Chondrocyte (in vitro differentiated cells): ENCODE data around the gene PBRM1. TPM values are rescaled to one million over a fixed set of nuclear protein-coding genes. Genes with fewer than 3 reads are reported as not detected.

Experiments
- DNase-seq: peaks from one replicate; pipeline ENCODE4 v3.0.0; 2021; ENCODE audit warnings: mixed read lengths, low spot score
- H3K27ac Mint-ChIP-seq: one replicate; pipeline ENCODE4 v1.8.0; 2021; ENCODE audit warnings: mild to moderate bottlenecking, moderate library complexity, mixed read lengths; ENCODE audit not compliant: unreplicated experiment
- H3K27me3 Mint-ChIP-seq: 2 replicates; pipeline ENCODE4 v1.8.0; 2021; ENCODE audit warnings: low read depth, mixed read lengths
- H3K36me3 Mint-ChIP-seq: 2 replicates; pipeline ENCODE4 v1.8.0; 2021; ENCODE audit warnings: low read depth, mixed read lengths
- H3K4me1 Mint-ChIP-seq: 2 replicates; pipeline ENCODE4 v1.8.0; 2021; ENCODE audit warnings: low read depth, mild to moderate bottlenecking, mixed read lengths
- H3K4me3 Mint-ChIP-seq: one replicate; pipeline ENCODE4 v1.8.0; 2021; ENCODE audit warnings: mild to moderate bottlenecking, moderate library complexity, mixed read lengths; ENCODE audit not compliant: unreplicated experiment
- H3K9me3 Mint-ChIP-seq: 2 replicates; pipeline ENCODE4 v1.8.0; 2021; ENCODE audit warnings: low read depth, mixed read lengths
- total RNA-seq: library from RNA; stranded (reverse); gene quantifications from 3 replicates; pipeline ENCODE4 v1.2.1, GENCODE V29; 2021
- TF ChIP-seq, protein P1 (sequence below): fragments of 200-600 bp; sonication (generic); IDR thresholded peaks from 2 replicates; pipeline ENCODE4 v1.5.0; 2021; ENCODE audit warnings: antibody characterized with exemption, mild to moderate bottlenecking, moderate library complexity

PBRM1 gene
- total RNA-seq, 1 donor from 2014 or later: 69.0 TPM

DNA sequence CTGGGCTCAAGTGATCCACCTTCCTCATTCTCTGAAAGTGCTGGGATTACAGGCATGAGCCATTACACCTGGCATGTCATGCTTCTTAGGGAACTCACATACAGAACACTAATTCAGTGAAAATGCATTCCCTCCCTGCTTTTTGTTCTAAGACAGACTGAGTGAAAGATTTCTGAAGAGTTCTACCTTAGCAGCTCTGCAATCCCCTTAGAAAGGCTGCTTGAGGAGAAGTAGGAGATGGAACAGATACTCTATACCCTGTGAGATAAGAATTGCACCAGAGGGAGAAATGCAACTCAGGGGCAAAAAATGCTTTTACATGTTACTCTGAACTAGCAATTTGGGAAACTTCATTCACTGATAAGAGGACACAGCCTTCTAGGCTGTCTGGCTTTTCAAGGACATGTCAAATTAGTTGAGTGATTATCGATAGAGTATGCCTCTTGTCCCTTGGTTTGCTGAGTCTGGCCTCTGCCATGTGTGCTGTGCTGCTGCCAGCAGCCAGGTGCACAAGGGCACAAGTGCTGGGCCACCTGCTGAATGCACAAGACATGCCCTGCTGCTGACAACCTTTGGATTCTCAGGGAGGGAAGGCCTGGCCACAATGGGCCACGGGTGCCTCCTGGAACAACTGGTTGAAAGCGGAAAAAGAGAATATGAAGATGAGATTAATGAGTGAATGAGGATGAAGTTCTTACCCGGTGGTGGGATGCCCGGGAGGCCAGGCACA is 131.5 kb downstream of the PBRM1 start:
- peaks cover 17% of the 10 kb centered on the region for H3K36me3 Mint-ChIP-seq
- no peaks in the 10 kb centered on the region for H3K27me3 Mint-ChIP-seq
- no peak overlapping the region for H3K27ac Mint-ChIP-seq
- DNase-seq: no peak
- H3K4me3 Mint-ChIP-seq: no peak overlapping the region
- H3K4me1 Mint-ChIP-seq: no peaks in the 10 kb centered on the region
- TF ChIP-seq, protein P1, sequence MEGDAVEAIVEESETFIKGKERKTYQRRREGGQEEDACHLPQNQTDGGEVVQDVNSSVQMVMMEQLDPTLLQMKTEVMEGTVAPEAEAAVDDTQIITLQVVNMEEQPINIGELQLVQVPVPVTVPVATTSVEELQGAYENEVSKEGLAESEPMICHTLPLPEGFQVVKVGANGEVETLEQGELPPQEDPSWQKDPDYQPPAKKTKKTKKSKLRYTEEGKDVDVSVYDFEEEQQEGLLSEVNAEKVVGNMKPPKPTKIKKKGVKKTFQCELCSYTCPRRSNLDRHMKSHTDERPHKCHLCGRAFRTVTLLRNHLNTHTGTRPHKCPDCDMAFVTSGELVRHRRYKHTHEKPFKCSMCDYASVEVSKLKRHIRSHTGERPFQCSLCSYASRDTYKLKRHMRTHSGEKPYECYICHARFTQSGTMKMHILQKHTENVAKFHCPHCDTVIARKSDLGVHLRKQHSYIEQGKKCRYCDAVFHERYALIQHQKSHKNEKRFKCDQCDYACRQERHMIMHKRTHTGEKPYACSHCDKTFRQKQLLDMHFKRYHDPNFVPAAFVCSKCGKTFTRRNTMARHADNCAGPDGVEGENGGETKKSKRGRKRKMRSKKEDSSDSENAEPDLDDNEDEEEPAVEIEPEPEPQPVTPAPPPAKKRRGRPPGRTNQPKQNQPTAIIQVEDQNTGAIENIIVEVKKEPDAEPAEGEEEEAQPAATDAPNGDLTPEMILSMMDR: no peak
- no peaks in the 10 kb centered on the region for H3K9me3 Mint-ChIP-seq

DNA sequence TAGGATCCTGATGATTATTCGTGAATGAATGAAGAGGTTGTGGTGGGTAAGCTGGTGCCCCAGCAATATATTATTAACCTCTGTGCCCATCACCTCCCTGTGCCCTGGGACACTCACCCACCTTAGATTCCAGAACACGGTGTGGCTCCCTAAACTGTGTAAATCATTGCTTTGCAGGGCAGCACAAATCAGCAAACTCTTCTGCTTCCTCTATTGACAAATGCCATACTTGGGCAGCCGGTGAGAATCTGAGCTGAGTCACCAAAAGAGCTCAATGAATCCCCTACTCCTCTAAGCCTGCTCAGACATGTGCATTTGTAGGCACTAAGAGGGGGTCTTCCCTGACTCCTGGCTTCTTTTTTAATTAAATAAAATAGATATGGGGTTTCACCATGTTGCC is 133.6 kb downstream of the PBRM1 start:
- TF ChIP-seq, protein P1: no peak
- Mint-ChIP-seq H3K9me3 (no peaks in the 10 kb centered on the region), H3K27me3 (no peaks in the 10 kb centered on the region), H3K27ac (peak overlapping the region; percentile 59), H3K4me3 (no peak overlapping the region), H3K36me3 (peaks cover 16% of the 10 kb centered on the region), H3K4me1 (no peaks in the 10 kb centered on the region)
- DNase-seq: no peak

DNA sequence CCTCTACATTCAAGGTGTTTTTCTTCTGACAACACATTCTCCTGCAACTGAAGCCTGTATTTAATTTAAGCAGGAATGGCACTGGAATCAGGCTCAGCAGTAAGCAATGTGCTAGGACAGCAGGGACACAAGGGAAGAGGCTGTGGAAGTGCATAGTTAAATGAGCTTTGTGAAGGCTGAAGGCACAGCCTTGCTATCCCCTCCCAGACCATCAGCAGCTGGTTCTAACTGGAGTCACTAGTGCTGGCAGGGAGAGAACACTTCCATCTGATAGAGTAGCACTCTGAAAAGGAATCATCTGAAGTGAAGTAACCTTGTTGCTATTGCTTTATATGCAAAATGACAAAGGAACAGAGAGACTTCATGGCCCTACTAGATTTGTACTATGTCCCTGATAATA is 134.6 kb downstream of the PBRM1 start:
- no peaks in the 10 kb centered on the region for H3K27me3 Mint-ChIP-seq
- peaks cover 18% of the 10 kb centered on the region for H3K36me3 Mint-ChIP-seq
- no peak overlapping the region for H3K4me3 Mint-ChIP-seq
- TF ChIP-seq, protein P1: no peak
- no peaks in the 10 kb centered on the region for H3K4me1 Mint-ChIP-seq
- no peaks in the 10 kb centered on the region for H3K9me3 Mint-ChIP-seq
- DNase-seq: no peak
- H3K27ac Mint-ChIP-seq: no peak overlapping the region

DNA sequence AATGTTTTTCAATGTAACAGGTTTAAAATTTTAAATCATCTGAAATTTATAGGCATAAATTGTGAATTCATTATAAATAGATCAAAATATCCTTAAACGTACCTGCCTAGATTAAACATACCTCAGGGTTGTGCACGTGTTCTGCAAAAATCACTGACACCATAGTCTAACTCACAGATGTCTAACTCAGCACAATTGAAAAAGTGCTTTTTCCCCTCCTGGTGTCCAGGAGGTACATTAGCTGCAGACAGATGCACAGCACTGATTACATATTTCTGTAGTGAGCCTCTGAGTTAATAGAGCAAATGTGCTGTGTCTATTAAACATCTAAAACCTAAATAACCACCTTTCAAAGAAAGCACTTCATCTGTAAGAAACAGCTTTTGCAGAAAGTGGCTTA is 138.6 kb downstream of the PBRM1 start:
- Mint-ChIP-seq H3K27ac (no peak overlapping the region), H3K4me3 (no peak overlapping the region), H3K4me1 (peaks cover 17% of the 10 kb centered on the region), H3K27me3 (no peaks in the 10 kb centered on the region), H3K36me3 (peaks cover 15% of the 10 kb centered on the region), H3K9me3 (no peaks in the 10 kb centered on the region)
- TF ChIP-seq, protein P1: no peak
- no peak for DNase-seq

DNA sequence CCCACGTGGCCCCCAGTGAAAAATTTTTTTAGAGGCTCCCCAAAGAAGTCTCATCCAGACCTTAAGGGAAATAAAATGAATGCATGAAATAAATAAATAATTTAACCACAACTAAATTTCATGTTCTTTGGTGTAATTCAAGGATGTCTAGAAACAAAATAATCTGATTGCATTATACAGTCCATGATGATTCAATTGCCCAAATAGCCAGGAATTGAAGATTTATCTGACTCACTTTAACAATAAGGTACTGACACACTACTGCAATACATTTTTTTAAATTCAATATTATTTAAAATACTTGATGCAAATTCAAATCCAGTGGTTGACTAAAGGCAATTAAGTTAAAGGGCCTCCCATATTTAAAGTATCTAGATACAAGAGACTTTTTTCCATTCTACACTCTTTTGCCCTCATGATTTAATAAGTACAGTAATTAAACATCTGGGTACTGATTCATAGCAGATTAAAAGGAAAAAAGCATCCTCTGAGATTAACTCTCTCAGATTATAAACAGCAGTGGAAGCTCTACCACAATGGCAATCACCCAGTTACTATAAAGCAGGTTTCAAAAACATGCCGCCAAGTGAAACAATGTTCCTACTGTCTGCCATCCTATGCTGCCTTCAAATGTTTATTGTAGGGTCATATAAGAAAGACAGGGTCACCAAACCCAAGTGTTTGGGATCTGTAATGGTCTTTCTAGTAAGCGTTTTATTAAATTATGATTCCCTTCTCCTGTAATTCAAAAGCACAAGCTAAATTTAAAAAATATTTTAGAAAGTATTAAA is 139.4 kb downstream of the PBRM1 start:
- H3K4me1 Mint-ChIP-seq: peaks cover 17% of the 10 kb centered on the region
- DNase-seq: no peak
- H3K36me3 Mint-ChIP-seq: peaks cover 15% of the 10 kb centered on the region
- H3K27me3 Mint-ChIP-seq: no peaks in the 10 kb centered on the region
- H3K27ac Mint-ChIP-seq: peak overlapping the region; percentile 45
- H3K9me3 Mint-ChIP-seq: no peaks in the 10 kb centered on the region
- no peak overlapping the region for H3K4me3 Mint-ChIP-seq
- TF ChIP-seq, protein P1: no peak
